AG04450 (cell line): Measurements from ENCODE around the gene ANGPTL1. TPM values are rescaled to one million over a fixed set of nuclear protein-coding genes. Genes with fewer than 3 reads are reported as not detected.

ENCODE experiments used
- CTCF ChIA-PET: fragments of 300-600, 350-600 bp; formaldehyde crosslinking; extraction: SDS; loops from one replicate; lab custom pipeline; 2022; ENCODE audit warnings: antibody characterized with exemption, inconsistent platforms; lab: Charles Lee
- POLR2A ChIA-PET: fragments of 350-600 bp; formaldehyde crosslinking; extraction: SDS; loops from one replicate; lab custom pipeline; 2021; ENCODE audit warnings: antibody characterized with exemption, inconsistent platforms; lab: Yijun Ruan, JAX
- DNase-seq: peaks from one replicate; pipeline ENCODE4 v3.0.0-alpha.2; 2011; ENCODE audit warnings: low read depth, low spot score
- H3K27ac ChIP-seq: one replicate; pipeline ENCODE4 v1.5.1; 2012; ENCODE audit warnings: low read depth, low read length, control low read depth
- H3K27me3 ChIP-seq: one replicate; pipeline ENCODE4 v1.6.0; 2012; ENCODE audit warnings: low read length; ENCODE audit not compliant: control insufficient read depth, insufficient read depth
- H3K4me3 ChIP-seq: 2 replicates; pipeline ENCODE4 v1.5.1; 2011; ENCODE audit warnings: mild to moderate bottlenecking, low read depth, low read length, control low read depth
- H3K9me3 ChIP-seq: 2 replicates; pipeline ENCODE4 v1.5.1; 2012; ENCODE audit warnings: low read length; ENCODE audit not compliant: control insufficient read depth, insufficient read depth
- polyA plus RNA-seq: library from polyadenylated mRNA; depleted of rRNA; stranded (reverse); fragments of >200 nt; gene quantifications from 2 replicates; pipeline ENCODE4 v1.2.3, GENCODE V29; 2011
- TF ChIP-seq, protein P1 (sequence below): IDR thresholded peaks from 2 replicates; pipeline ENCODE4 v1.5.1; 2011; ENCODE audit warnings: low read depth, low read length, control low read depth, inconsistent platforms

Gene ANGPTL1
- polyA plus RNA-seq, 1 experiment = 0.47 TPM

DNA sequence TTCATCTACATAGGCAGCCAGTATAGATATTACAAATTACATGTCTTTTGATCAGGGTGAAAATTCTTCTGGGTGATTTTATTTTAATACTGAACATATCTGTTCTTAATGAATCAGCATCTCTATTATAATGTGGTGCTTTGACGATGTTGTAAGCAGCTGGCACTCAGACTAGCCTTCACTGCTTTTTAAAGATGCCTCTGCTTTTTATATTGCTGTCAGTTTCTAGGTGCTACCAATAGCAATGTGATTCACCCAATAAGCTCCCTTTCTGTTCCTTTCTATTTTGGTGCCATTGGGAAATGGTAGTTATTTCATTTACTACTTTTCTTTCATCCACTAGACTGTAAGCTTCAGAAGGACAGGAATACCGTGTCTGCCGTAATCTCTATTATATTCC lies 11.1 kb upstream of the ANGPTL1 start:
- DNase-seq = no peak
- Histone ChIP-seq H3K27ac (no peak overlapping the region), H3K9me3 (no peaks in the 10 kb centered on the region), H3K4me3 (no peak overlapping the region), H3K27me3 (no peaks in the 10 kb centered on the region)
- TF ChIP-seq, protein P1, sequence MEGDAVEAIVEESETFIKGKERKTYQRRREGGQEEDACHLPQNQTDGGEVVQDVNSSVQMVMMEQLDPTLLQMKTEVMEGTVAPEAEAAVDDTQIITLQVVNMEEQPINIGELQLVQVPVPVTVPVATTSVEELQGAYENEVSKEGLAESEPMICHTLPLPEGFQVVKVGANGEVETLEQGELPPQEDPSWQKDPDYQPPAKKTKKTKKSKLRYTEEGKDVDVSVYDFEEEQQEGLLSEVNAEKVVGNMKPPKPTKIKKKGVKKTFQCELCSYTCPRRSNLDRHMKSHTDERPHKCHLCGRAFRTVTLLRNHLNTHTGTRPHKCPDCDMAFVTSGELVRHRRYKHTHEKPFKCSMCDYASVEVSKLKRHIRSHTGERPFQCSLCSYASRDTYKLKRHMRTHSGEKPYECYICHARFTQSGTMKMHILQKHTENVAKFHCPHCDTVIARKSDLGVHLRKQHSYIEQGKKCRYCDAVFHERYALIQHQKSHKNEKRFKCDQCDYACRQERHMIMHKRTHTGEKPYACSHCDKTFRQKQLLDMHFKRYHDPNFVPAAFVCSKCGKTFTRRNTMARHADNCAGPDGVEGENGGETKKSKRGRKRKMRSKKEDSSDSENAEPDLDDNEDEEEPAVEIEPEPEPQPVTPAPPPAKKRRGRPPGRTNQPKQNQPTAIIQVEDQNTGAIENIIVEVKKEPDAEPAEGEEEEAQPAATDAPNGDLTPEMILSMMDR = no peak
- ChIA-PET POLR2A (no interaction called here), CTCF (no interaction called here)

GRCh38 chr1:178877896-178878295 lies 7.0 kb upstream of the ANGPTL1 start:
- Histone ChIP-seq H3K27me3 (no peaks in the 10 kb centered on the region), H3K27ac (no peak overlapping the region), H3K9me3 (no peaks in the 10 kb centered on the region), H3K4me3 (no peak overlapping the region)
- TF ChIP-seq, protein P1 = no peak
- ChIA-PET POLR2A (no interaction called here), CTCF (interaction anchor here (1.3 to 2.0 kb wide), 3 partner anchors 125 to 376 kb away, joined by 4 to 9 read pairs (median 5); no protein-coding TSS in a partner anchor)
- no peak for DNase-seq

DNA sequence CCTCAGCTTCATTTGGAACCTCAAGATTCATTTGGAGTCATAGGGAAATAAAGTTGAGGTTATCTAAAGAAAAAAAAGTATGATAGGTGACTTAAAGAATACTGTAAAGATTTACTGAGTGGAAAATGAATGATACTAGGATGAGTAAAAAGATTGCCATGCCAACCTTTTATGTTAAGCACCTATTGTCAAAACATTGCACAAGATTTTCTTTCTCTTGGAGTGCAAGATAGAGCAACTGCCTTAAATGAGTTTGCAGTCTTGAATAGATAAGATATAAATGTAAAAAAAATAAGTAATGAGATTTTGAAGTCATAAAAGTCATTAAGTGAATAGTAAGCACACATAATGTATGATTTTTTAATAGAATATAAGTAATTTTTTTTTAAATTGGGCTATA lies 5.1 kb upstream of the ANGPTL1 start:
- H3K4me3 ChIP-seq = no peak overlapping the region
- H3K27me3 ChIP-seq = no peaks in the 10 kb centered on the region
- TF ChIP-seq, protein P1 = no peak
- no peak overlapping the region for H3K27ac ChIP-seq
- H3K9me3 ChIP-seq = no peaks in the 10 kb centered on the region
- DNase-seq = no peak
- POLR2A ChIA-PET = no interaction called here
- CTCF ChIA-PET = interaction anchor here (1.4 kb wide), 1 partner anchor 127 kb away, joined by 9 read pairs; no protein-coding TSS in a partner anchor

DNA sequence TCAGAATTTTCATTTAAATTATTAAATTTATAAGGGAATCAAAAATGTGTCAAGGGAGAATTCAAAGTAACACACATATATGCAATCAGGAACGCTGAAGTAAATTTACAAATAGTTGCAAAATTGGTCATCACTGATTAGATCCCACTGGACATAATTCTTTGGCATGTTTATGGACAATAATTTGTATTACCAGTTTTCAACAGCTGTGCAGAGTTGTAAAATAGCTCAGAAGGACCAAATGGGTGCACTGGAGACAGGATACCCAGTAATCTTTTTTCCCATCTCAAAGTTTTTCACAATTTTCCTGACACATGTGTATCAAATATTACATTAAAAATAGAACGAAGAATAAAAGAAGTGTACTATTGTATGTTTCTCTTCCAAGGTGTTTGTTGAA lies 4.1 kb upstream of the ANGPTL1 start:
- Histone ChIP-seq H3K27ac (no peak overlapping the region), H3K4me3 (no peak overlapping the region), H3K9me3 (no peaks in the 10 kb centered on the region), H3K27me3 (no peaks in the 10 kb centered on the region)
- POLR2A ChIA-PET = no interaction called here
- no peak for DNase-seq
- TF ChIP-seq, protein P1 = no peak
- CTCF ChIA-PET = no interaction called here

GRCh38 chr1:178871551-178872320 lies 859 bp upstream of the ANGPTL1 start:
- CTCF ChIA-PET = interaction anchor here (0.7 to 3.2 kb wide), 5 partner anchors 8 to 640 kb away, joined by 3 to 14 read pairs (median 4); no protein-coding TSS in a partner anchor
- Histone ChIP-seq H3K27me3 (no peaks in the 10 kb centered on the region), H3K27ac (no peak overlapping the region), H3K4me3 (no peak overlapping the region), H3K9me3 (no peaks in the 10 kb centered on the region)
- TF ChIP-seq, protein P1 = no peak
- no peak for DNase-seq
- POLR2A ChIA-PET = interaction anchor here (0.6 to 0.9 kb wide), 2 partner anchors 91 to 145 kb away, joined by 3 to 6 read pairs; no protein-coding TSS in a partner anchor
